Suppressor macrophage treated with lipopolysaccharide for 4 hours (primary cell): ENCODE data around the gene PRDM13.
A peak's percentile ranks its signal among the peaks of the same experiment; 100 is the strongest.
"Not testable (repeated sequence)": the region's sequence is repeated elsewhere in the genome, so short reads cannot be mapped to it uniquely, and the experiment has no call there.

ENCODE experiments used
- DNase-seq: peaks from one replicate; pipeline ENCODE4 v3.0.0-alpha.2; 2020

PRDM13 gene

GRCh38 chr6:99606656-99607415, at the start of gene PRDM13:
PRDM13 (plus strand) TSS chr6:99606833; CDS start chr6:99607035, 202 bp downstream.
- no peak for DNase-seq

- DNase-seq = peak; percentile 43
These were observed 47.6 kb upstream of the PRDM13 start for GRCh38 chr6:99559057-99559456.

- DNase-seq = no peak
These were observed 46.0 kb upstream of the PRDM13 start for GRCh38 chr6:99560668-99561067.

- no peak for DNase-seq
These were observed 43.4 kb upstream of the PRDM13 start for GRCh38 chr6:99563056-99563723.

- DNase-seq = peak; percentile 92
These were observed 38.3 kb upstream of the PRDM13 start, which contains the start of gene CCNC for GRCh38 chr6:99568103-99568933. CCNC (minus strand) TSS chr6:99568660; CDS start chr6:99568527, 133 bp downstream.

GRCh38 chr6:99573980-99574617, 32.5 kb upstream of the PRDM13 start:
- DNase-seq = no peak

GRCh38 chr6:99575544-99576227, 30.9 kb upstream of the PRDM13 start:
- DNase-seq = no peak

GRCh38 chr6:99579781-99580180, 26.9 kb upstream of the PRDM13 start:
- DNase-seq = no peak

GRCh38 chr6:99587792-99588191, 18.8 kb upstream of the PRDM13 start:
- no peak for DNase-seq

GRCh38 chr6:99588618-99589289, 17.9 kb upstream of the PRDM13 start:
- peak; percentile 81 for DNase-seq

- DNase-seq = no peak
These were observed 17.4 kb upstream of the PRDM13 start for GRCh38 chr6:99589290-99589672.

GRCh38 chr6:99589907-99590493, 16.6 kb upstream of the PRDM13 start:
- no peak for DNase-seq

GRCh38 chr6:99590728-99591672, 15.6 kb upstream of the PRDM13 start:
- peak; percentile 38 for DNase-seq

- no peak for DNase-seq
These were observed 14.8 kb upstream of the PRDM13 start for GRCh38 chr6:99591673-99592364.

GRCh38 chr6:99592900-99593299, 13.7 kb upstream of the PRDM13 start:
- peak; percentile 88 for DNase-seq

GRCh38 chr6:99594696-99595095, 11.9 kb upstream of the PRDM13 start:
- not testable (repeated sequence) for DNase-seq

GRCh38 chr6:99602520-99603420, 3.9 kb upstream of the PRDM13 start:
- no peak for DNase-seq
